Epidermal melanocyte (primary cell): ENCODE data around the gene UCHL5.
A peak's percentile ranks its signal among the peaks of the same experiment; 100 is the strongest.

ENCODE experiments used
- DNase-seq: peaks from one replicate; pipeline ENCODE4 v3.0.0; 2011; ENCODE audit warnings: low spot score; ENCODE audit not compliant: insufficient read length

Gene UCHL5, protein sequence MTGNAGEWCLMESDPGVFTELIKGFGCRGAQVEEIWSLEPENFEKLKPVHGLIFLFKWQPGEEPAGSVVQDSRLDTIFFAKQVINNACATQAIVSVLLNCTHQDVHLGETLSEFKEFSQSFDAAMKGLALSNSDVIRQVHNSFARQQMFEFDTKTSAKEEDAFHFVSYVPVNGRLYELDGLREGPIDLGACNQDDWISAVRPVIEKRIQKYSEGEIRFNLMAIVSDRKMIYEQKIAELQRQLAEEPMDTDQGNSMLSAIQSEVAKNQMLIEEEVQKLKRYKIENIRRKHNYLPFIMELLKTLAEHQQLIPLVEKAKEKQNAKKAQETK

DNA sequence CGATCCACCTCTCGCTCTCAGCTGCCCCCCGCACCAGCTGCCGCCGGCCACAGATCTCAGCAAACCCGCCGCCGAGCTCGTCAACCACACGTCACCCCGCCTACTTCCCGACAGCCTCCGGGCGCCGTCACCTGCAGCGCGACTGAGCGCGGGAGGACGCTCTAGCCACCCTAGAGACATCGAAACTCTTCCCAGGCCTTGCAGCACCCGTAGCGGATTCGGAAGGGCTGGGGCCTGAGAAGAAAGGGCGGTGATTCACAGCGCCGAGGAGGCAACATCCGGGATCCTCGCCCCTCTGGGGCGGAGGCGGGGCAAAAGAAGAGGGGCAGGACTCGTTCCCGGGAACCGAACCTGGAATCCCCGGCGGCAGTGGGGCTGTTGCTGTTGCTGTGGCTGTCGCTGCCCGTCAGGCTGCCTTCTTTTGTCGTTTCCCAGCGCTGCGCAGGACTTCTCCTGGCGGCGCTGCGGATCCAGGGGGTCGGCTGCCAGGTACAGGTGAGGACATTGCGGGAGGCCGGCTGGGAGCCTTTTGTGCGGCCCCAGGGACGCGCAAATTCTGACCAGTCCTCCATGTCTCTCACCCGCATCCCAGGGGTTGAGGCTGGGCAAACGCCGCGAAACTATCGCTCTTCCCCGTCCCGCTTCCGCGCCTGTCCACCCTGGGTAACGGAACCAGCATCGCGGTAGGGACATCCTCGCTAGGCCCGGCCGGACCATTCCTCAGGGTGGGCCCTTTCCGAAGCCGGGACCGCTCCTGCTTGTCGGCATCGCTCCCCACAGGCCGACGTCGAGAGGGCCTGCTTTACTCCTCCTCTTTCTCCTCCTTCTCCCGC, at the start of gene UCHL5, which contains the start of gene RO60:
Gene UCHL5 (minus strand): TSS at position 79 of the 833 bp plus-strand sequence. CDS start 100 bp downstream, outside the sequence.
Gene RO60 (plus strand): TSS at position 331 of the 833 bp plus-strand sequence. CDS start 9,443 bp downstream, outside the sequence.
- peak; percentile 65 for DNase-seq

- DNase-seq = no peak
Measured at GRCh38 chr1:193108471-193108870, 49.3 kb upstream of the UCHL5 start.

- DNase-seq = no peak
Measured at GRCh38 chr1:193105821-193106177, 46.6 kb upstream of the UCHL5 start.

DNA sequence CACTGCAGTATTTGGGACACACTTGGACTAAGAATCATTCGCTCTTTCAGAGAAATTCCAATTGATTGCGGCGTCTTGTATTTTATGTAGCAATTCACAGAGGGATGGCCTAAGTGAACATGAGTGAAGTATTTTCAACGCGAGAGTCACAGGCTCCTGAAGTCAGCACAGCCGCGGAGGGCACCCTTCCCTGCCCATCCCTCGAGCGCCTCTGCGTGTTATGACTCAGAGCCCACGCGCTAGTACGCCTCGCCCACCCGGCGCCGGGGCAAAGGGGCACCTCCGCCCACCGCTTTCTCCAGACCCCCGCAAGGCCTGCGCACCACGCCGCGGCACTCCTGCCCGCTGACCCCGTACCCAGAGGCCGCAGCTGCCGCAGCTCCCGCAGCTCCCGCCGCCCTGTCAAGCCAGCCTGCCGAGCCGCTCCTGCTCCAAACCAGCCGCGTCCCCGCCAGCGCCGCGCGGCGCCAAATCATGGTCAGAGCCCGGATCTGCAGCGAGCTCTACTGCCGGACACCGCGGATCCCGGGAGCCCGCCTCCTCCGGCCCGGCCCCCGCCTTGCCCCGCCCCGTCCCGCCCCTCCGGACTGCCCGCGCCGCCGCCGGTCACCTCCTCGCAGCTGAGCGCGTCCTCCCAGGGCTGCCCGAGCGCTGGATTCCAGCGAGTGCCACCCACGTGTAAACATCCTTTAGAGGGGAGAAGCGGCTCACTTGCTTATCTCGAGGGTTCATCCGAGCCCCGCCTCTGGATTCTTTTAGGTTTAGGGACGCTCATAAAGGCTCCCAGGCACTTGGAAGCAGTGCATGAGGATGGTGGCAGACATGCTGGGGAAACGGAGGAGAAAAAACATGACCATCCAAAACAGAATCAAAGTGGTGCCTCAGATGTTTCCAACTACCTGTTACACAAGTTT, 46.0 kb upstream of the UCHL5 start, which contains the start of gene GLRX2:
Gene GLRX2 (minus strand): TSS at position 508 of the 914 bp plus-strand sequence. CDS start 32 bp downstream, at position 476.
- DNase-seq = peak; percentile 80

GRCh38 chr1:193104502-193104906, 45.3 kb upstream of the UCHL5 start:
- DNase-seq = peak; percentile 34

DNA sequence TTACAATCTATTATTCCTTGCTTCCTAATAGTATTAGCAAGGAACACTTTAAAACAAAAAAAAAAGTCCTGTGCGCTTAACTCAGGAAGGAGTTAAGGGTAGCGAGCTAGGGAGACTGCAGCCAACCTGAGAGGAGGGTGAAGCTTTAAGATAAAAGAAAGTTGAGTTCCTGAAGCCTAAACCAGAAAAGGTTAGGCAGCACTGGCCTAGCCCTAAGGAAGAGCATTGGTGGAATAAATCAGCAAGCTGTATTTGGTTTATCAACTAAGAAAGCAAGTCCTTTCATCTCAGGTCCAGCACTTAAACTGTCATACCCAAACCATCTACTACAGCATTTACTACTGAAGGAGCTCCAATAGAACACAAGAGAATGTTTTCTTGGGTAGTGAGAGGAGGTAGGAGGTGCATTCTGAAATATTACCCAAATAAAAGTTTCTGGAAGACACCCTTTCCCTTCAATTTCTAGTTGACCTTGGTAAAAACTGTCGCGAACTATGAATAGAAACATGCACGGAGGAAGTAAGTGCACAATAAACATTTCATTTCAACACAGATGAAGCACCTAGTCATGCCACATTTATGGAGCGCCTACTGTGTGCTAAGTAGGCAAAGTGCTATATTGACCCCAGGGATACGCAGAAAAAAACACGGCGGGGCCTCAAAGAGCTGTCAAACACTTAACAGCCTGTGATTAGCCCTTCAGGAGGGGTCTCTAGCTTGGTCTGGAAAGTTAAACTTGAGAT, 44.8 kb upstream of the UCHL5 start:
- DNase-seq = no peak

- DNase-seq = no peak
Measured at GRCh38 chr1:193102662-193103061, 43.5 kb upstream of the UCHL5 start.

GRCh38 chr1:193094112-193094511, 35.0 kb upstream of the UCHL5 start:
- DNase-seq = no peak

GRCh38 chr1:193090865-193091264, 31.7 kb upstream of the UCHL5 start:
- no peak for DNase-seq

DNA sequence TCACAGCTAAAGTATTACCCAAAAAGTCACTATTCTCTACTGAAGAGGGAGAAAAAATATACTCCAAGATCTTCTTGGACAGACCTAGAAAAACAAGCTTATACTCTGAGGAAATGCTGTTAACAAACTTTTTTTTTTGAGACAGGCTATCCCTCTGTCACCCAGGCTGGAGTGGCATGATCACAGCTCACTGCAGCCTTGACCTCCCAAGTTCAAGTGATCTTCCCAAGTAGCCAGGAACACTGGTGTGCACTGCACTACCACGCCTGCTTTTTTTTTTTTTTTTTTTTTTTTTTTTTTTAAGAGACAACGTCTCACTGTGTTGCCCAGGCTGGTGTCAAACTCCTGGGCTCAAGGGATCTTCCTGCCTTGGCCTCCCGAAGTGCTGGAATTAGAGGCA, 28.7 kb upstream of the UCHL5 start:
- DNase-seq = no peak

DNA sequence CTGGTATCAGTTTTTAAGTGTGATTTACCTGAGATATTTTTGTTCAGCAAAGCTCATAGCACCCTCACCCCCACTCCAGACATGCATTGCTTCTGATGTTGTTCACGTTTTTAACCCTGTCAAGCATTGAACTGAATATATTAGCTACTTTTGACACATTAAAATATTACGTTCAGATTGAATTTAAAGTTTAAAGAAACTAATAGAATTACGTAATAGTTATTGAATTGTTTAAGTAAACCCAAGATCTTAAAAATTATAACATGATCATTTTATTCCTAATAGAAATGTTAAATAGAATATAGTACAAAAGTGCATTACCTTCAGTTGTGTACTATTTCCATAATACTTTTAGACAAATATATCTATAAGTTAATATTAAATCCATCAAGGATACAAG, 27.2 kb upstream of the UCHL5 start:
- no peak for DNase-seq

GRCh38 chr1:193085263-193085662, 26.1 kb upstream of the UCHL5 start:
- no peak for DNase-seq

DNA sequence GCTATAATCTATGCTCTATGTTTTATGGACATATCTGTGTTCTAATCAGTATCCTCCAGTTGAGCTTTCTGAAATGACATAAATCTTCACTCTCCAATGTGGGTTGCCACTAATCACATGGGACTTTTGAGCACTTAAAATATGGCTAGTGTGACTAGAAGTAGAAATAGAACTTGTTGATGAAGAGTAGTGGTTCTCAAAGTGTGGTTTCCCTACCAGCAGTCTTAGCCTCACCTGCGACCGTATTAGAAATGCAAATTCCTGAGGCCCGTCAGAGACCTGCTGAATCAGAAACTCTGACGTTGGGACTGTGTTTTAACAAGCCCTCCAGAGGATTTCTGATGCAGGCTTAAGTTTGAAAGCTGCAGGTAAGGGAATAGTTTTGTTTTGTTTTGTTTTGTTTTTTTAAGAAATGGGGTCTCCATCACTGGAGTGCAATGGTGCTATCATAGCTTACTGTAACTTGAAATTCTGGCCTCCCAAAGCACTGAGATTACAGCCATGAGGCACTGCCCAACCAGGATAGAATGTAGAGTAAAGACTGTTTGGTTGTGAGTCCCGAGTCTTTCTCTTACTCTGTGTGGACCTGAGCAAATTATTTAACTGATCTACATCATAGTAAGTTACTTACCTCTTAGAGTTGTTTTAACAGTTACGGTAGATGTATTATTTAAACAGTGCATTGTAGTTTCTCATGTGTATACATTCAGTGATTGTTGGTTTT, 24.4 kb upstream of the UCHL5 start:
- DNase-seq = no peak

- DNase-seq = no peak
Measured at GRCh38 chr1:193079187-193079586, 20.0 kb upstream of the UCHL5 start.

- DNase-seq = no peak
Measured at GRCh38 chr1:193077991-193078390, 18.8 kb upstream of the UCHL5 start.

DNA sequence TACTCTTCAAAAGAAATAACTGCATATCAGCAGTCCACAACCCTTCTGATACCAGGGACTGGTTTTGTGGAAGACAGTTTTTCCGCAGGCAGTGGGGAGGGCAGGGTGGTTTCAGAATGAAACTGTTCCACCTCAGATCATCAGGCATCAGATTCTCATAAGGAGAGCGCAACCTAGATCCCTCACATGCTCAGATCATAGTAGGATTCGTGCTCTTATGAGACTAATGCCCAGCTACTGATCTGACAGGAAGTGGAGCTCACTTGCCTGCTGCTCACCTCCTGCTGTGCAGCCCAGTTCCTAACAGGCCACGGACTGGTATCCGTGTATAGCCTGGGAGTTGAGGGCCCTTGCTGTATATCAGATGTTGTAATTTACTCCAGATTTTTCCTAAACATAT, 11.8 kb upstream of the UCHL5 start:
- no peak for DNase-seq

DNA sequence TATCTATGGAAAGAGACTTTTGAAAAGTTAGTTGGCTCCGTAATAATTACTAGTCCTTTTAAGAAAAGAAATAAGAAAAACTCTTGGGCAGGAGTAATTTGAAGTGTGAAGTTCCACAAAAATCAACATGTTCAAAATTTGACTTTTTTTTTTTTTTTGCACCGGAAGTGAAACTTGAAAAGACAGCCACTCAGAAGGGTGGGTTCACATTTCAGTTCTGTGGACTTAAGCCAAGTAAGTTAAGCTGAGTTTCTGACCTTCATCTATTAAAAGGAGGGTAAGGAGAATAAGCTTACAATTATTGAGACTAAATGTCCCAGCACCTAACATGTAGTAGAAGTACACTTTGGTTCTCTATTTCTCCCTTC, 11.2 kb upstream of the UCHL5 start:
- no peak for DNase-seq

GRCh38 chr1:193069748-193070385, 10.7 kb upstream of the UCHL5 start:
- DNase-seq = no peak

GRCh38 chr1:193068013-193068412, 8.9 kb upstream of the UCHL5 start:
- DNase-seq = no peak

DNA sequence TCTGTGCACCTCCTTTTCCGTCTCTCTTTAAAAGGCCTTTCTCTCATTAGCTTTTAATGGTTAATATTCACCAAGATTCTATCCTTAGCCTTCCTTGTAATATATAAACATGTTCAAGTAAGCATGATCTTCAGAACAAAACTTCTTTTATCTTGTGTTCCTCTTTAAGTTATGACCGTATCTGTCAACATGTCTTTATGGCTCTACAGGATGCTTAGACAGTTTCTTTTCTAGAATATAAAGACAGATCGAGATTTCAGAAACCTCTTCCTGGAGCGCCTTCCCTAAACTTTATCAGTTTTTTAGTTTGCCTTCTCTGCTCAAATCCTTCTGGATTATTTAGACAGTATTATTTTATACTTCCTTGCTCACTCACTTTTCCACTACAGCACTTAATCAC, 7.4 kb upstream of the UCHL5 start:
- no peak for DNase-seq
